Mucosa of stomach (tissue), 1 donor: ENCODE measurements around the gene SLC23A2.

Experiments used
- H3K27me3 ChIP-seq: one replicate; pipeline ENCODE4 v1.7.0; 2013; ENCODE audit warnings: mild to moderate bottlenecking, low read length; ENCODE audit not compliant: control insufficient read depth, insufficient read depth
- H3K36me3 ChIP-seq: one replicate; pipeline ENCODE4 v1.7.0; 2013; ENCODE audit warnings: low read length; ENCODE audit not compliant: control insufficient read depth, insufficient read depth
- H3K4me1 ChIP-seq: one replicate; pipeline ENCODE4 v1.7.0; 2013; ENCODE audit warnings: mild to moderate bottlenecking, low read length; ENCODE audit not compliant: control insufficient read depth, insufficient read depth
- H3K4me3 ChIP-seq: one replicate; pipeline ENCODE4 v1.7.0; 2013; ENCODE audit warnings: low read length
- H3K9ac ChIP-seq: one replicate; pipeline ENCODE4 v1.7.0; 2013; ENCODE audit warnings: mild to moderate bottlenecking, low read length, moderate library complexity
- H3K9me3 ChIP-seq: one replicate; pipeline ENCODE4 v1.7.0; 2013; ENCODE audit warnings: mild to moderate bottlenecking, low read length, moderate library complexity; ENCODE audit not compliant: control insufficient read depth
- donor health status: Pancreatic carcinoma.

Gene SLC23A2

DNA sequence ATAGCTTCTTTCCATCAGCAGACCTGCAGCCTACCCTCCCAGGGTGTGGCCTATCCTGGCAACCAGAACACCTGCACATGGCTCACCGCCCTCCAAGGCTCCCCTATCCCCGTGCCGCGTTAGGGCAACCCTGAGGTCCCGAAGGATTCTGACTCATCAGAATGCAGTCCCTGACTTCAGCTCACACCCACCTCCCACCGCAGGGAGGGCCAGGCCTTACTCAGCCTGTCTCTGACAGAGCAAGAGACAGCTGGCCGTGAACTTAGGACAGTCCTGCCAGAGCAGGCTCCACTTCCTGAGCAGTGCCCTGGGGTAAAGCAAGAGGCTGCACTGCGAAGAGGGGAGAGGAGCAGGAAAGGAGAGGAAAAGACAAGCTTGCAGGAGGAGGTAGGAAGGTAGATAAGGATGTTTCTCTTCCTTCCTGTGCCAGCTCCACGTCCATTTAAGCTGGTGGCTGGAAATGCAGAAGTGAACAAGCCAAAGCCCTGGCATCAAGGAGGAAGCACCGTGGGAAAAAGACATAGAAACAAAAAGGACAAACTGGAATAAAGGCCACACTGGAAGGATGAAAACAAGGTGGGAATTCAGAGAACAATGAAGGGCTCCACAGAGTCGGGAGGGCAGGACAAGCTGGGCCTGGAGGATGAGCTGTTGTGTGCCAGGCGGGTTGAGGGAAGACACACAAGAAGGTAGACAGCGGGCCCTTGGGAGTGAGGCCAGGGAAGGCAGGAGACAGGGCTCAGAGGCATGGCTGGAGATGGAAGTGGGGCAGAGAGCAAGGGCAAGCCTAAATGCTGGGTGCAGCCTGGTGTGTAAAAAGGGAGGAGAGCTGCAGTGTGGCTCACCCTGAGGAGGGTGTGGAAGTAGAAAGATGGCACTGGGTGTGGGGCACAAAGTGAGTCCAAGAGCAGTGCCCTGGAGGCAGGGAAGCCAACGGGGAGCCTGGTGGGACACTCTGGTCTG lies 102.7 kb downstream of the SLC23A2 start:
- Histone ChIP-seq H3K9ac (peak overlapping the region; percentile 52), H3K36me3 (no peaks in the 10 kb centered on the region), H3K4me1 (peaks cover 64% of the 10 kb centered on the region), H3K4me3 (no peak overlapping the region), H3K9me3 (no peaks in the 10 kb centered on the region), H3K27me3 (no peaks in the 10 kb centered on the region)

DNA sequence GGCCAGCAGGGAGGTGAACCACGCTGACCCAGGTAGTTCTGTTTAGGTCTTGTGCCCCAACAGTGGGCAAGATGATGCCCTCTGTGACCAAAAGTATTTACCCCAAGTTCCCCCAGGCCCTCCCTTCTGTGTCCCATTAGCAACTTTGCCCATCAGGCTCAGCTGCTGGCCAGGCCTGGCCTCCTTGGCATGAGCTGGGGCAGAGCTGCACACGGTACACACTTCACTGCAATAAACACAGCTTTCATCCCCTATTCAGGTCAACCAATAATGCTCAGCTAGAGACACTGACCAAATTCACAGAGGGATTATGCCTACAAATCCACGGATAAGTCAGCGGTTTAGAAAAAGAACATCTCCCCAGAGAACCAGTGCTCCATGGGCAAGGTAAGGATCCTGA lies 103.7 kb downstream of the SLC23A2 start:
- H3K9ac ChIP-seq: peak overlapping the region; percentile 52
- no peaks in the 10 kb centered on the region for H3K27me3 ChIP-seq
- peaks cover 56% of the 10 kb centered on the region for H3K4me1 ChIP-seq
- no peak overlapping the region for H3K4me3 ChIP-seq
- H3K36me3 ChIP-seq: no peaks in the 10 kb centered on the region
- H3K9me3 ChIP-seq: no peaks in the 10 kb centered on the region

GRCh38 chr20:4896971-4897497 lies 104.3 kb downstream of the SLC23A2 start:
- Histone ChIP-seq H3K9me3 (no peaks in the 10 kb centered on the region), H3K9ac (no peak overlapping the region), H3K4me3 (no peak overlapping the region), H3K36me3 (no peaks in the 10 kb centered on the region), H3K27me3 (no peaks in the 10 kb centered on the region), H3K4me1 (peaks cover 51% of the 10 kb centered on the region)

DNA sequence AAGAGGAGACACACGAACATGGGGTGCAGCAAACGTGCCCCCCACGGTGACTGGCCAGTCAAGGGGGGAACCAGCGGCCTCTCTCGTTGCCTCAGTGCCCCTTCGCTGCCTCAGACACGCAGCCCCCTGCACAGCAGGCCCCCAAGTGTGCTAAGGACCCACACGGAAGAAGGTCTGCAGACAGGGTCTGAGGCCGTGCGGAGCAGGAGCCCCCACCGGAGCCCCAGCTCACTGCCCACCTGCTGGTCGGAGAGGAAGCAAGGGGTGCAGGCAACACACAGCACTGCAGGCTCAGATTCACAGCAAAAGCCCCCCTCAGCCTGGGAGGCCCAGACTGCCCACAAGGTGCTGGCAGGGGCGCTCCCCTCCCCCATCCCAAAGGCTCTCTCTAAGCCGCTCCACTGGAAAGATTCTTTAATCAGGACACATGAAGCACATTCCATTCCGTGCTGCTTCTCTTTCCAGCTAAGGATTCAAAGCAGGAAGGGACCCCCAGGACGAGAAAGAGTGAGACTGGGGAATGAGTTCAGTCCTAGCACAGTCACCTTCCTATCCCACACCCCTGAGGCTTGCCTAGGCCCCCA lies 105.1 kb downstream of the SLC23A2 start:
- H3K9ac ChIP-seq: no peak overlapping the region
- H3K4me1 ChIP-seq: peaks cover 49% of the 10 kb centered on the region
- H3K36me3 ChIP-seq: no peaks in the 10 kb centered on the region

DNA sequence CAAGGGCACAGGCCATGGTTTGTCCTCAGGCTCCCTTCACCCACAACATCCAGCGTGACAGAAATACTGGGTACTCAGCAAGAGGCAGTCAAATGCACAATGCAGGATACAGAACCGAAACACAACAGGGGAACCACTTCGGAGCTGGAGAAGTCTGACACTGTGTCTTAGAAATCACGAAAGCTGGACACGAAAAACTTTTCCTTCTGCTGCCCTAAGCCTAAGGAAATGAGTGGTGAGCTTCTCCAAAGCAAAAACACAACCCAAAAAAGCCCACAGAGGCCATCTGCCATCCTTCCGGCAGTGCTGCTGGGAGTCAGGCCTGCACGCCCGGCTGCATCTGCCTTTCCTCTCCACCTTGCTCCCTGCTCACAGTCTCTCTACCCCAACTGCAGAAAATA lies 106.3 kb downstream of the SLC23A2 start:
- Histone ChIP-seq H3K27me3 (no peaks in the 10 kb centered on the region), H3K9me3 (no peaks in the 10 kb centered on the region), H3K9ac (no peak overlapping the region), H3K4me3 (no peak overlapping the region), H3K36me3 (no peaks in the 10 kb centered on the region), H3K4me1 (peaks cover 41% of the 10 kb centered on the region)

More for the DNA sequence above, 105.1 kb downstream of the SLC23A2 start:
- no peak overlapping the region for H3K4me3 ChIP-seq
- H3K9me3 ChIP-seq: no peaks in the 10 kb centered on the region
- H3K27me3 ChIP-seq: no peaks in the 10 kb centered on the region

DNA sequence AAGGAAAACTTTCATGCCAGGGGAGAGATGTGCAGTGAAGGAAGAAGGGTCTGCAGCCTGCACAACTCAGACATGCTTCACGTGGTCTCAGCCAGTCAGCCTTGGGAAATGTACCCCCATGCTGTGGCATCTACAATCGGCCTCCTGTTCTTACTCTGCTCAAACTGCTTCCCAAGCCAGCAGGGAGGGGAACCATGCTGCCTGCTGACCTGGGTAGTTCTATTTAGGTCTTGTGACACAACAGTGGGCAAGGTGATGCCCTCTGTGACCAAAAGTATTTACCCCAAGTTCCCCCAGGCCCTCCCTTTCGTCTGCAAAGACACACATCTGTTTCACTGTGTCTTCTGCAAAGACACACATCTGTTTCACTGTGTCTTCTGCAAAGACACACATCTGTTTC lies 106.9 kb downstream of the SLC23A2 start:
- H3K4me1 ChIP-seq: peaks cover 38% of the 10 kb centered on the region
- H3K4me3 ChIP-seq: no peak overlapping the region
- H3K9ac ChIP-seq: no peak overlapping the region
- no peaks in the 10 kb centered on the region for H3K27me3 ChIP-seq
- no peaks in the 10 kb centered on the region for H3K9me3 ChIP-seq
- no peaks in the 10 kb centered on the region for H3K36me3 ChIP-seq

DNA sequence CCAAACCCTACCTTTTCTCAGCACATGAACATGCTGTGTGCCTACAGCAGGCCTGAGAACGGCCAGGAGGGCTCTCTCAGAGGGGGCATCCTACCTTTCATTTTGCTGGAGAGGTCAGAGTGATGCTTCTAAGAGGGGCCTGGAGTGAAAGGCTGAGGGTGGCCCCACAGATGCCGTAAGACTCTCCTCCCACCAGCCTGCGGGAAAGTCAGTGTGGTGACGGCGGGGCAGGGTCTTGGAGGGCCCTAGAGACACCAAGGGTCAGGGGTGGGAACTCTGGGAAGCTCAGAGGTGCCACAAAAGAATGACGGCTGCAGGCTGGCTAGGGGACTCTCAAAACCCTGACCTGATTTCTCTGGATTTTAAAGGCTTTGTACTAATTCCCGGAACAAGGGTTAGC lies 107.6 kb downstream of the SLC23A2 start:
- Histone ChIP-seq H3K4me3 (no peak overlapping the region), H3K9ac (no peak overlapping the region), H3K9me3 (no peaks in the 10 kb centered on the region), H3K27me3 (no peaks in the 10 kb centered on the region), H3K4me1 (peaks cover 31% of the 10 kb centered on the region), H3K36me3 (no peaks in the 10 kb centered on the region)

- Histone ChIP-seq H3K9me3 (no peaks in the 10 kb centered on the region), H3K27me3 (no peaks in the 10 kb centered on the region), H3K36me3 (no peaks in the 10 kb centered on the region)
Measured at GRCh38 chr20:4891997-4892396, 109.3 kb downstream of the SLC23A2 start.

GRCh38 chr20:4891190-4891763 lies 110.0 kb downstream of the SLC23A2 start:
- Histone ChIP-seq H3K9me3 (no peaks in the 10 kb centered on the region), H3K4me1 (peaks cover 7% of the 10 kb centered on the region), H3K27me3 (no peaks in the 10 kb centered on the region), H3K36me3 (no peaks in the 10 kb centered on the region), H3K9ac (no peak overlapping the region), H3K4me3 (no peak overlapping the region)

More at GRCh38 chr20:4891997-4892396, 109.3 kb downstream of the SLC23A2 start:
- Histone ChIP-seq H3K4me3 (no peak overlapping the region), H3K4me1 (peaks cover 14% of the 10 kb centered on the region), H3K9ac (no peak overlapping the region)

DNA sequence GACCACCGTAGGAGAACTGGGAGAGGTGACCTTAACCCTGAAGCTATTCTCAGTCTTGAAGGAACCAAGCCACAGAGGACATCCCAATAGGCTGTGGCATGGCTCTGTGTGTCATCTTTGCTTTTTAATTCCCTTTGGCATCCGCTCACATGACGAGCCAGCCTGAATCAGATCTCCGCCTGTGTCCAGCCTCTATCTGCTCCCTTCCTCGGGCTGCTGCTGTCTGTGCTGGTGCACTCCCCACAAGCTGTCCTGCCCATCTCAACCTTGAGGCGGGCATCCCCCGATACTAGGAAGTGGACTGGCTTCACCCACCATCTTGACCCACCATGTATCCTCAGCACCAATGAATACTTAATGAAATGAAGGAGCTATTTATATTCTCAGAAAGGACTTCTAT lies 111.9 kb downstream of the SLC23A2 start:
- H3K9ac ChIP-seq: no peak overlapping the region
- H3K4me1 ChIP-seq: no peaks in the 10 kb centered on the region
- H3K27me3 ChIP-seq: no peaks in the 10 kb centered on the region
- no peak overlapping the region for H3K4me3 ChIP-seq
- no peaks in the 10 kb centered on the region for H3K36me3 ChIP-seq
- H3K9me3 ChIP-seq: no peaks in the 10 kb centered on the region

DNA sequence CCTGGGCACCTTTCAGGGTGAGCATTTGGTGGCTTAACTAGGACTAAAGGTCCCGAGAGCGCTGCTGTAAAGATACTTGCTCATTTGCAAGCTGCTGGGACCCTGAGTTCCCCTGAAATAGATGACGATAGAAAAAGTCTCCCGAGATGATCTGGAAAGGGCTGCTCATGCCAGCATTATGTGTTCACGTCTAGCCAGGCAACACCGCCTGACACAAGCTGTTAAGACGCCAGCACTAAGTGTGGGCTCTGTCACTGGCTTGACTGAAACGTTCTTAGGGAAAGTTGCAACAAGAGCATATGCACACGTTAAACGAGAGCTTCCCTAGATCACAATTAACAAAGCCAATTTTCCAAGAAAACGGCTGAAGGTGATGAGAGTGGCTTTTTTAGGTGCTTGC lies 113.7 kb downstream of the SLC23A2 start:
- no peaks in the 10 kb centered on the region for H3K4me1 ChIP-seq
- no peaks in the 10 kb centered on the region for H3K9me3 ChIP-seq
- no peaks in the 10 kb centered on the region for H3K27me3 ChIP-seq
- no peak overlapping the region for H3K4me3 ChIP-seq
- H3K9ac ChIP-seq: no peak overlapping the region
- no peaks in the 10 kb centered on the region for H3K36me3 ChIP-seq
